GM10248 (cell line): ENCODE results near the gene DNAJC16.

Experiments
- CTCF ChIA-PET: fragments of 300-600 bp; sonication (Branson Sonifier 250); formaldehyde crosslinking; extraction: SDS; loops from one replicate; lab custom pipeline; 2021; ENCODE audit warnings: antibody characterized with exemption; lab: Yijun Ruan, JAX
- POLR2A ChIA-PET: fragments of 350-650 bp; sonication (Branson Sonifier 250); formaldehyde crosslinking; extraction: SDS; loops from one replicate; lab custom pipeline; 2020; ENCODE audit warnings: antibody characterized with exemption; lab: Yijun Ruan, JAX
- DNase-seq: peaks from one replicate; pipeline ENCODE4 v3.0.0; 2012; ENCODE audit errors: extremely low spot score
- CTCF ChIP-seq: IDR thresholded peaks from 2 replicates; pipeline ENCODE4 v1.5.1; 2012; ENCODE audit warnings: mild to moderate bottlenecking, low read depth; ENCODE audit errors: extremely low read depth, missing control alignments, control extremely low read depth

DNAJC16 gene

DNA sequence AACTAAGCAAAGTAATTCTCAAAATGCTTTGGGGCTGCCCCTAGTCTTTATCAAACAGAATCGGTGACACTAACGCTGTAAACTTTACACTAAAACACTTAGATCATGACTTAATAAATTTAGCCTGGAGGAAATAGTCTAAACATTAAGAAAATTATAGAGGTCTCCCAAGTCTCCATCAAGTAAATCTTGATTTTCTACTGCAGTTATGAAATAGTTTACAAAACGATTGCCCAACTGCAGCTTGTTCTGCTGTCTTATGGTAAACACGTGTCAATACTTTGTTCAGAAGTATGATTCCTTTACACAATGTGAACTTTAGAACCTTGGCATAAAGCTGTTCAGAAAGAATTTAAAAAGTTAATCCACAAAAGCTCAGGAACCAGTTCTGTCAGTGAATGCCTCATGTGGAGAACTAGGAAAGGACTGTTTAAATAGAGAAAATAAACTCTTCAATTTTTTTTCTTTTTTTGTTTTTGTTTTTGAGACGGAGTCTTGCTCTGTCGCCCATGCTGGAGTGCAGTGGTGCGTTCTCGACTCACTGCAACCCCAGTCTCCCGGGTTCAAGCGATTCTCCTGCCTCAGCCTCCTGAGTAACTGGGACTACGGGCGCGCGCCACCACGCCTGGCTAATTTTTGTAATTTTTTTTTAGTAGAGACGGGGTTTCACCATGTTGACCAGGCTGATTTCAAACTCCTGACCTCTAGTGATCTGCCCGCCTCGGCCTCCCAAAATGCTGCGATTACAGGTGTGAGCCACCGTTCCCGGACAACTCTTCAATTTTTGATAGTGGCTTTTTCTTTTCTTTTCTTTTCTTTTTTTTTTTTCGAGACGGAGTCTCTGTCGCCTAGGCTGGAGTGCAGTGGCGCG is 92.2 kb downstream of the DNAJC16 start:
- ChIA-PET CTCF (interaction anchor here (1.0 to 1.6 kb wide), 5 partner anchors 8 to 48 kb away, joined by 3 to 6 read pairs (median 4); no protein-coding TSS in a partner anchor), POLR2A (interaction anchor here (1.1 kb wide), 1 partner anchor 15 kb away, joined by 3 read pairs; no protein-coding TSS in a partner anchor)
- no peak for DNase-seq
- TF ChIP-seq CTCF: no peak

GRCh38 chr1:15620155-15620545 is 93.5 kb downstream of the DNAJC16 start:
- POLR2A ChIA-PET: no interaction called here
- TF ChIP-seq CTCF: no peak
- no peak for DNase-seq
- CTCF ChIA-PET: interaction anchor here (1.3 kb wide), 1 partner anchor 14 kb away, joined by 3 read pairs; no protein-coding TSS in a partner anchor

DNA sequence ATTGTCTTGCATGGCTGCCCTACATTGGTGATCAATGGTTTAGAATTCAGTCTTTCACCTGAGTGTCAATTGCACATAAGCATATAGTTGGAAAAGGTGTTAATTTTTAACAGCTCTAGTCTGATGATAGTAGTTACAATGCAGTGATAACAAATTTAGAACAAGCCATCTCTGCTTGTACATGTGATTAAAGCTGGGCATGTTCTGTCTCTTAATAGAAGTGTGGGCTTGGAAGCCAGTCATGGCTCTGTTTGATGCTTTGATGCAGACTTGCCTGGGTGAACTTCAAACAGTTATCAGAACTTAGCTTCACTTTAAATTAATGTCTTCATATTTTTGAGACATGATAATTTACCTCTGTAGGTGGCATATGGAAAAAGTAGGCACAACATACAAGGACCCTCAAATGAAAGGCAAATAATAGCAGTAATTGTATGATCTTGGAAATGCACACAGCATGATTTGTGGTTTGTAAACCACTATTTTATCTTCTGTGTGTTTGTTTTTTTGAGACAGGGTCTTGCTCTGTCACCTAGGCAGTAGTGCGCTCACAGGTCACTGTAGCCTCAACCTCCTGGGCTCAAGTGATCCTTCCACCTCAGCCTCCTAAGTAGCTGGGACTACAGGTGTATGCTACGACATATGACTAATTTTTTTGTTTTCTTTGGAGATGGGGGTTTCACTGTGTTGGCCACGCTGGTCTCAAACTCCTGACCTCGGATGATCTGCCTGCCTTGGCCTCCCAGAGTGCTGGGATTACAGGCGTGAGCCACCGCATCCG is 94.4 kb downstream of the DNAJC16 start:
- no peak for DNase-seq
- ChIA-PET CTCF (interaction anchor here (1.3 kb wide), 1 partner anchor 13 kb away, joined by 3 read pairs; no protein-coding TSS in a partner anchor), POLR2A (no interaction called here)
- TF ChIP-seq CTCF: no peak

GRCh38 chr1:15621975-15622374 is 95.3 kb downstream of the DNAJC16 start:
- ChIA-PET CTCF (interaction anchor here (0.6 kb wide), 1 partner anchor 181 kb away, joined by 3 read pairs; no protein-coding TSS in a partner anchor), POLR2A (interaction anchor here (0.7 kb wide), 1 partner anchor 20 kb away, joined by 4 read pairs; no protein-coding TSS in a partner anchor)
- no peak for DNase-seq
- no peak for TF ChIP-seq CTCF

DNA sequence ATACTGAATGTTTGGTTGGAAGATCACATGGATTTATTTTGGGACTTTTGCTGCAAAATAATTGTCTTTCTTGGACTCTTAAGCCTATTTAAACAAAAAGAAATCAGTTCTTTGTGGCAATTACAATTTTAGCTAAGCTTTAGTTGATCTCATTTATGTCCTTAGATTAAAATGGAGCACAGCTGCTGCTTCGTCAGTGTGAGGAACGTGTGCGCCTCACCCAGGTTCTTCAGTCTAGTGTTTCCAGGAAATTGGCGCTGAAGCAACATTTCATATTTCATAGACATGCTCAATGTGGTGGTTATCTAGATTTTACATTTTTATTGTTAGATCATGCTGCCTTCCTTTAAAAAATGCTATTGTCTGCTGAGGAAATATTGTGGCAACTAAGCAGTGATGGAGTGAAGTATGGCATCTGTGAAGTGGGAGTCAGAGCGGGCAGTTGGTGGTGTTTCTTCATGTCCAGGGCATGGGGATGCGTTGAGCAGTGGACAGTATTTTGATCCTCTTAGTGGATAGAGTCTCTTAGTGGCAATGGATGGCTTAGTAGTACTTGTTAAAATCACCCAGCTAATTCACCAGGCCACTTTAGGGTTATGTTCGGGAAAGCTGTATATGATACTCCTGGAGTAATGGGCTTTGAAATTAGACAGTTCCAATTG is 96.2 kb downstream of the DNAJC16 start:
- TF ChIP-seq CTCF: no peak
- POLR2A ChIA-PET: interaction anchor here (0.7 kb wide), 1 partner anchor 21 kb away, joined by 4 read pairs; no protein-coding TSS in a partner anchor
- DNase-seq: no peak
- CTCF ChIA-PET: interaction anchor here (1.4 kb wide), 1 partner anchor 11 kb away, joined by 4 read pairs; no protein-coding TSS in a partner anchor
